Measurements from ENCODE around the gene AK5.

AK5 gene

GRCh38 chr1:77461691-77462090, 179.9 kb downstream of the AK5 start:
- no peaks in the 10 kb centered on the region for H3K27me3 ChIP-seq
- no peak overlapping the region for H3K4me3 ChIP-seq (ENCODE audit: low read depth in 1 of 2, low read length in 1 of 2)
- no peak overlapping the region for H3K27ac ChIP-seq
- no peak for TF ChIP-seq CTCF (IDR thresholded peaks at IDR 0.05)
- no peaks in the 10 kb centered on the region for H3K9me3 ChIP-seq
- no peaks in the 10 kb centered on the region for H3K36me3 ChIP-seq
- H3K4me1 ChIP-seq (ENCODE audit: control insufficient read depth in 1 of 2, insufficient read depth in 1 of 2, low read depth in 1 of 2, low read length in 1 of 2) = no peaks in the 10 kb centered on the region

GRCh38 chr1:77463216-77463615, 181.4 kb downstream of the AK5 start:
- no peak overlapping the region for H3K27ac ChIP-seq
- TF ChIP-seq CTCF (IDR thresholded peaks at IDR 0.05) = no peak
- H3K4me3 ChIP-seq (ENCODE audit: low read depth in 1 of 2, low read length in 1 of 2) = no peak overlapping the region
- no peaks in the 10 kb centered on the region for H3K4me1 ChIP-seq (ENCODE audit: control insufficient read depth in 1 of 2, insufficient read depth in 1 of 2, low read depth in 1 of 2, low read length in 1 of 2)
- H3K27me3 ChIP-seq = no peaks in the 10 kb centered on the region
- no peaks in the 10 kb centered on the region for H3K36me3 ChIP-seq
- H3K9me3 ChIP-seq = no peaks in the 10 kb centered on the region

- no peak for TF ChIP-seq CTCF (IDR thresholded peaks at IDR 0.05)
- H3K36me3 ChIP-seq = no peaks in the 10 kb centered on the region
- peaks cover 4 to 8% of the 10 kb centered on the region in 2 experiments for H3K4me1 ChIP-seq (ENCODE audit: control insufficient read depth in 1 of 2, insufficient read depth in 1 of 2, low read depth in 1 of 2, low read length in 1 of 2)
- no peaks in the 10 kb centered on the region for H3K9me3 ChIP-seq
- H3K27me3 ChIP-seq = no peaks in the 10 kb centered on the region
- H3K4me3 ChIP-seq (ENCODE audit: low read depth in 1 of 2, low read length in 1 of 2) = no peak overlapping the region
- no peak overlapping the region for H3K27ac ChIP-seq
Measured at GRCh38 chr1:77465139-77465538, 183.3 kb downstream of the AK5 start.

GRCh38 chr1:77465922-77466321, 184.1 kb downstream of the AK5 start:
- peaks cover 4 to 8% of the 10 kb centered on the region in 2 experiments for H3K4me1 ChIP-seq (ENCODE audit: control insufficient read depth in 1 of 2, insufficient read depth in 1 of 2, low read depth in 1 of 2, low read length in 1 of 2)
- no peaks in the 10 kb centered on the region for H3K36me3 ChIP-seq
- no peak overlapping the region for H3K4me3 ChIP-seq (ENCODE audit: low read depth in 1 of 2, low read length in 1 of 2)
- no peaks in the 10 kb centered on the region for H3K9me3 ChIP-seq
- H3K27me3 ChIP-seq = no peaks in the 10 kb centered on the region
- no peak overlapping the region for H3K27ac ChIP-seq
- TF ChIP-seq CTCF (IDR thresholded peaks at IDR 0.05) = no peak

- Histone ChIP-seq H3K36me3 (no peaks in the 10 kb centered on the region), H3K4me3 (ENCODE audit: low read depth in 1 of 2, low read length in 1 of 2) (no peak overlapping the region), H3K27me3 (no peaks in the 10 kb centered on the region), H3K9me3 (no peaks in the 10 kb centered on the region), H3K27ac (no peak overlapping the region), H3K4me1 (ENCODE audit: control insufficient read depth in 1 of 2, insufficient read depth in 1 of 2, low read depth in 1 of 2, low read length in 1 of 2) (peaks cover 4 to 8% of the 10 kb centered on the region in 2 experiments)
- no peak for TF ChIP-seq CTCF (IDR thresholded peaks at IDR 0.05)
Measured at GRCh38 chr1:77467021-77467595, 185.3 kb downstream of the AK5 start.

GRCh38 chr1:77467741-77468140, 185.9 kb downstream of the AK5 start:
- TF ChIP-seq CTCF (IDR thresholded peaks at IDR 0.05) = no peak

More at GRCh38 chr1:77467741-77468140, 185.9 kb downstream of the AK5 start:
- Histone ChIP-seq H3K9me3 (no peaks in the 10 kb centered on the region), H3K4me3 (ENCODE audit: low read depth in 1 of 2, low read length in 1 of 2) (no peak overlapping the region), H3K4me1 (ENCODE audit: control insufficient read depth in 1 of 2, insufficient read depth in 1 of 2, low read depth in 1 of 2, low read length in 1 of 2) (peaks cover 4 to 8% of the 10 kb centered on the region in 2 experiments), H3K27ac (no peak overlapping the region), H3K36me3 (no peaks in the 10 kb centered on the region), H3K27me3 (no peaks in the 10 kb centered on the region)
